Measurements from ENCODE around the gene PCIF1.
"Not testable (repeated sequence)": the region's sequence is repeated elsewhere in the genome, so short reads cannot be mapped to it uniquely, and the experiment has no call there.

Gene PCIF1

DNA sequence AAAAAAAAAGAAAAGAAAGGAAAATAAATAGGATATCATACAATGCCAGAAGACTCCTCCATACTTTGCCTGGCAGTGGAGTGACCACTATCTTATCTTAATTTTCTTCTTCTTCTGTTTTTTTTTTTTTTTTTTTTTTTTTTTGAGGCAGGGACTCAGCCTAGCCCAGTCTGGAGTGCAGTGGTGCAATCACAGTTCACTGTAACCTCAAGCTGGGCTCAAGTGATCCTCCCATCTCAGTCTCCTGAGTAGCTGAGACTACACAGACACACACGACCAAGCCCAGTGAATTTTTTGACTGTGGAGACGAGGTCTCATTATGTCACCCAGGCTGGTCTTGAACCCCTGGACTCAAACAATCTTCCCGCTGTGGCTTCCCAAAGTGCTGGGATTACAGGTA, 57.1 kb downstream of the PCIF1 start:
- H3K4me1 ChIP-seq (ENCODE audit: insufficient read depth, poor library complexity, severe bottlenecking), result peaks cover 31% of the 10 kb centered on the region
- H3K27me3 ChIP-seq (ENCODE audit: insufficient read depth, poor library complexity, severe bottlenecking), result no peaks in the 10 kb centered on the region
- H3K4me3 ChIP-seq (ENCODE audit: severe bottlenecking), result no peak overlapping the region
- ATAC-seq (ENCODE audit: low read depth), result no peak
- TF ChIP-seq CTCF (IDR thresholded peaks at IDR 0.05; ENCODE audit: poor library complexity, severe bottlenecking), result no peak
- H3K36me3 ChIP-seq (ENCODE audit: low read depth), result no peaks in the 10 kb centered on the region
- DNase-seq (ENCODE audit: low spot score), result peak; percentile 34
- no peaks in the 10 kb centered on the region for H3K9me3 ChIP-seq (ENCODE audit: severe bottlenecking)
- H3K27ac ChIP-seq (ENCODE audit: poor library complexity, severe bottlenecking), result no peak overlapping the region

DNA sequence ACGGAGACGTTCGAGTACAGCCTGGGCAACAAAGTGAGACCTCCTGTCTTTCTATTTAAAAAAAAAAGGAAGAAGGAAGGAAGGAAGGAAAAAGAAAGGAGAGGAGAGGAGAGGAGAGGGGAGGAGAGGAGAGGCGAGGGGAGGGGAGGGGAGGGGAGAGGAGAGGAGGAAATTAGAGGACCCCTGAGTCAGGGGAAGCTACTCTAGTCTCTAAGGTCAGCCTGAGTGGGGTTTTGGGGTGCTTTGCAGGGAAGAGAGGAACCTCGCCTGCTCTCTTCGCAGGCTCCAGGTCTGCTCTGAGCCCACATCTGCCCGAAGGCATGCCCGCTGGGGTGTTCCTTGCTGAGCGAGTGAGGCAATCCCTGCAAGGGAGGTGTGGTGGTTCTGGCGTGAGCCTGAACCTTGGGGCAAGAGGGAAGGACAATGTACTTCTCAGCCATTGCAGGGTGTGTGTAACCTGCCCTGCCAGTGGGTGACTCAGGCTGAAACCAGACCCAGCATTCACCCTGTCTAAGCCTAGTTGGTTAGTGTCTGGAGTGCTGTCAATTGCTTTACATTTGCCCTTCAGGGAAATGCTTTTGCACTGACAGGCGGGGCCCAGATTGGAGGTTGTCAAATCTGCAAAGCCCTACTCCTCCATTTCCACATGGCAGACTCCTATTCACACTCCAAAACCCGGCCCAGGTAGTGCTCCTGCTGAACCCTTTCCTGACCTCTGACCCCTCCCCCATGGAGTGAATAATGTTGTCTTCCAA, 58.9 kb downstream of the PCIF1 start:
- peak; percentile 100 for DNase-seq (ENCODE audit: low spot score)
- peak; percentile 41 for TF ChIP-seq CTCF (IDR thresholded peaks at IDR 0.05; ENCODE audit: poor library complexity, severe bottlenecking)
- Histone ChIP-seq H3K27ac (ENCODE audit: poor library complexity, severe bottlenecking) (peak overlapping the region; percentile 88), H3K4me1 (ENCODE audit: insufficient read depth, poor library complexity, severe bottlenecking) (peaks cover 40% of the 10 kb centered on the region), H3K4me3 (ENCODE audit: severe bottlenecking) (no peak overlapping the region), H3K36me3 (ENCODE audit: low read depth) (no peaks in the 10 kb centered on the region), H3K9me3 (ENCODE audit: severe bottlenecking) (no peaks in the 10 kb centered on the region), H3K27me3 (ENCODE audit: insufficient read depth, poor library complexity, severe bottlenecking) (no peaks in the 10 kb centered on the region)
- peak; percentile 99 for ATAC-seq (ENCODE audit: low read depth)

DNA sequence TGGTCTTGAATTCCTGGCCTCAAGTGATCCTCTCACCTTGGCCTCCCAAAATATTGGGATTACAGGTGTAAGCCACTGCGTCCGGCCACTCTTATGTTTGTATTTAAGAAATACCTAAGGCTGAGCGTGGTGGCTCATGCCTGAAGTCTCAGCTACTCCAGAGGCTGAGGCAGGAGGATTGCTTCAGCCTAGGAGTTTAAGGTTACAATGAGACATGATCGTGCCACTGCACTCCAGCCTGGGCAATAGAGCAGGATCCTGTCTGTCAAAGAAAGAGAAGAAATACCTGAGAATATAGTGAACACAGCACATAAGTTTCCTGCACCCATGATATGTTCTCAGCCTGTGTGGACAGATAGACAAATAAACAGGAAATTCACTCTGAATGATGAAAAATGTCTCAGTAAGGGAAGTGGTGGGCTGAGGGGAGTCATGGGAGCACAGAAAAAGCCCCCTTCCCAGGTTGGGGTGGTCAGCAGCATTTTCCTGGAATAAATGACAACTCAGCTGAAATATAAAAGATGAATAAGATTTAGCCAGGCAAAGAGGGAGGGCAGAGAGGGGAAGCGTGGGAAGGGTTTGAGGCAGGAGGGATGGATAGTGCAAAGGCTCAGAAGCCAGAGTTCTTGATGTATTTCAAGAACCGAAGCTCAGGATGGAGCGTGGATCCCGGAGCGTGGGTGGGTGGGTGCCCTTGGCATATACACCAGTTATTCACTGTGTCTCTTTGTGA, 60.4 kb downstream of the PCIF1 start:
- no peak for TF ChIP-seq CTCF (IDR thresholded peaks at IDR 0.05; ENCODE audit: poor library complexity, severe bottlenecking)
- Histone ChIP-seq H3K27me3 (ENCODE audit: insufficient read depth, poor library complexity, severe bottlenecking) (no peaks in the 10 kb centered on the region), H3K36me3 (ENCODE audit: low read depth) (no peaks in the 10 kb centered on the region), H3K4me3 (ENCODE audit: severe bottlenecking) (no peak overlapping the region), H3K27ac (ENCODE audit: poor library complexity, severe bottlenecking) (peak overlapping the region; percentile 88), H3K9me3 (ENCODE audit: severe bottlenecking) (no peaks in the 10 kb centered on the region), H3K4me1 (ENCODE audit: insufficient read depth, poor library complexity, severe bottlenecking) (peaks cover 42% of the 10 kb centered on the region)
- DNase-seq (ENCODE audit: low spot score) (peak; percentile 65), ATAC-seq (ENCODE audit: low read depth) (no peak)

DNA sequence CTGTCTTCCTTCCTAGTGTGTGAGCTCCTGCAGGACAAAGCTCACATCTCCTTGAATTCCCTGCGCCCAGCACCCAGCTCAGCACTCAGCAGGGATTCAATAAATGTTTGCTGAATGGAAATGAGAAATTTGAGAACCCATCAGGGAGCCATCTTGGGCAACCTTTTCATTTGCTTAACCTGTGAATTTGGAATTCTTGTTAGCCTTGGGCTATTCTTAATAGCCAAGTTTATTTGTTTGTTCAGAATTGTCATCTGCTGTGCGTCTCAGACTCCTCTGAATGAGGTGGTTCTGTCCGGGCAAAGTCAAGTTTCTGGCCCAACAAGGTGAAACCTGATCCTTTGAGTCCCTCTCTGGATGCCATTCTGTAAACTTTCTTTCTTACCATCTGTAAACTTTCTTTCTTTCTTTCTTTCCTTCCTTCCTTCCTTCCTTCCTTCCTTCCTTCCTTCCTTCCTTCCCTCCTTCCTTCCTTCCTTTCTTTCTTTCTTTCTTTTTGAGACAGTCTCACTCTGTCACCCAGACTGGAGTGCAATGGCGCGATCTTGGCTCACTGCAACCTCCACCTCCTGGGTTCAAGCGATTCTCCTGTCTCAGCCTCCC, 61.1 kb downstream of the PCIF1 start:
- DNase-seq (ENCODE audit: low spot score) (peak; percentile 62), ATAC-seq (ENCODE audit: low read depth) (peak; percentile 2; the same call in 2 of the 3 replicates)
- H3K36me3 ChIP-seq (ENCODE audit: low read depth); H3K9me3 ChIP-seq (ENCODE audit: severe bottlenecking); H3K27me3 ChIP-seq (ENCODE audit: insufficient read depth, poor library complexity, severe bottlenecking); H3K4me3 ChIP-seq (ENCODE audit: severe bottlenecking): not testable (repeated sequence)
- peak overlapping the region; percentile 88 for H3K27ac ChIP-seq (ENCODE audit: poor library complexity, severe bottlenecking)
- peaks cover 42% of the 10 kb centered on the region for H3K4me1 ChIP-seq (ENCODE audit: insufficient read depth, poor library complexity, severe bottlenecking)

GRCh38 chr20:45997187-45997586, 62.7 kb downstream of the PCIF1 start:
- TF ChIP-seq CTCF (IDR thresholded peaks at IDR 0.05; ENCODE audit: poor library complexity, severe bottlenecking), result no peak
- Histone ChIP-seq H3K27me3 (ENCODE audit: insufficient read depth, poor library complexity, severe bottlenecking) (no peaks in the 10 kb centered on the region), H3K4me3 (ENCODE audit: severe bottlenecking) (no peak overlapping the region), H3K4me1 (ENCODE audit: insufficient read depth, poor library complexity, severe bottlenecking) (peaks cover 42% of the 10 kb centered on the region), H3K27ac (ENCODE audit: poor library complexity, severe bottlenecking) (peak overlapping the region; percentile 88), H3K36me3 (ENCODE audit: low read depth) (no peaks in the 10 kb centered on the region), H3K9me3 (ENCODE audit: severe bottlenecking) (no peaks in the 10 kb centered on the region)
- DNase-seq (ENCODE audit: low spot score) (peak; percentile 14), ATAC-seq (ENCODE audit: low read depth) (no peak)
